GM23338 (cell line): Measurements from ENCODE around the gene LHX4.

Source experiments
- CTCF ChIP-seq, 2 experiments: fragments of 200-600 bp in 1 of 2; sonication (generic) in 1 of 2; conservative IDR thresholded peaks; 2 replicates each; pipeline versions ENCODE4 v1.5.1 to v1.6.1; 2016 to 2017; ENCODE audit warnings: antibody characterized with exemption in 2 of 2, low read depth in 2 of 2, mild to moderate bottlenecking in 2 of 2, moderate library complexity in 1 of 2
- EZH2 ChIP-seq: fragments of 200-600 bp; sonication (generic); IDR thresholded peaks from one replicate; pipeline ENCODE4 v1.8.0; 2017; ENCODE audit warnings: antibody characterized with exemption, mild to moderate bottlenecking, low read depth; ENCODE audit not compliant: unreplicated experiment
- EZH2phosphoT487 ChIP-seq: fragments of 200-600 bp; sonication (generic); IDR thresholded peaks from one replicate; pipeline ENCODE4 v1.8.1; 2018; ENCODE audit warnings: antibody characterized with exemption; ENCODE audit not compliant: unreplicated experiment
- POLR2AphosphoS5 ChIP-seq: IDR thresholded peaks from 2 replicates; pipeline ENCODE4 v1.6.1; 2016; ENCODE audit warnings: antibody characterized with exemption, low read depth
- TF ChIP-seq, protein P1 (sequence below): IDR thresholded peaks from 2 replicates; pipeline ENCODE4 v1.6.1; 2016; ENCODE audit warnings: antibody characterized with exemption

GRCh38 chr1:180197231-180197630 is 32.8 kb upstream of the LHX4 start:
- TF ChIP-seq CTCF (conservative IDR thresholded peaks at IDR 0.05; ENCODE audit: low read depth in 2 of 2) (no peak), EZH2phosphoT487 (no peak), POLR2AphosphoS5 (no peak), EZH2 (no peak)
- TF ChIP-seq, protein P1, sequence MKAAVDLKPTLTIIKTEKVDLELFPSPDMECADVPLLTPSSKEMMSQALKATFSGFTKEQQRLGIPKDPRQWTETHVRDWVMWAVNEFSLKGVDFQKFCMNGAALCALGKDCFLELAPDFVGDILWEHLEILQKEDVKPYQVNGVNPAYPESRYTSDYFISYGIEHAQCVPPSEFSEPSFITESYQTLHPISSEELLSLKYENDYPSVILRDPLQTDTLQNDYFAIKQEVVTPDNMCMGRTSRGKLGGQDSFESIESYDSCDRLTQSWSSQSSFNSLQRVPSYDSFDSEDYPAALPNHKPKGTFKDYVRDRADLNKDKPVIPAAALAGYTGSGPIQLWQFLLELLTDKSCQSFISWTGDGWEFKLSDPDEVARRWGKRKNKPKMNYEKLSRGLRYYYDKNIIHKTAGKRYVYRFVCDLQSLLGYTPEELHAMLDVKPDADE = no peak
